ENCODE data around the gene TNFRSF1B. TPM values are rescaled to one million over a fixed set of nuclear protein-coding genes. Genes with fewer than 3 reads are reported as not detected.

TNFRSF1B gene
- total RNA-seq, 1 donor from 2014 or later: 16.2 TPM

DNA sequence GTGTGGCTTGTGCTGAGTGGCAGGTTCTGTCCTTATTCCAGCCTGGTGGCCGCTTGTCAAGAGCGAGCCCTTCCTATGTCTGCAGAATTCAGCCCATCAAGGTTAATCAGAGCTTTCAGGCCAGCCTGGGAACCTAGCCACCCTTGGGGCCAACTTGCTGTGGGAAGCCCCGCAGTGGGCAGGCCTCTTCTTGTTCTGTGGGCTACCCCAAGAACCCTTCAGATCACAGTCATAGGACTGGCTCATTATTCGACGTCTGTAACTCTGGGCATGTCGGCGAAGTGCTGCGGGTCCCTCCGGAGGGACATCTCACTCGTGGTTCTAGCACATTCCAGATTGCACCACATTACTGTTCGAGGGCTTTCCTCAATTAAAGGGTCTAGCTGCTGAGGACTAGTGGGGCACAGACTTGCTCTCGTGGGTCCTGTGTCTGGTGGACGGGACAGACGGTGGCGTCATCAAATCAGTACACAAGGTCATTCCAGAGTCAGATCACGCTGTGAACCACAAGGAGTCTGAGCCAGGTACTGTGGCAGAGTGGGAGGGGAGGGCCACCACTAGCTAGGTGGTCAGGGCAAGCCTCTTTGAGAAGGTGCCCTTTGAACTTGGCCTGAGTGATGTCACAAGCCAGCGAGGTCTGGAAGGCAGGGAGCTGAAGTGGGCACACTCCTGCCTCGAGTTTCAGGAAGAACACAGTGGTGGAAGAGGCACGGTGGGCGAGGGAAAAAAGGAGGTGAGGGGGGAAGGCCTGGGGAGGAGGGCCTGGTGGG lies 20.3 kb upstream of the TNFRSF1B start:
- TF ChIP-seq, protein P1, sequence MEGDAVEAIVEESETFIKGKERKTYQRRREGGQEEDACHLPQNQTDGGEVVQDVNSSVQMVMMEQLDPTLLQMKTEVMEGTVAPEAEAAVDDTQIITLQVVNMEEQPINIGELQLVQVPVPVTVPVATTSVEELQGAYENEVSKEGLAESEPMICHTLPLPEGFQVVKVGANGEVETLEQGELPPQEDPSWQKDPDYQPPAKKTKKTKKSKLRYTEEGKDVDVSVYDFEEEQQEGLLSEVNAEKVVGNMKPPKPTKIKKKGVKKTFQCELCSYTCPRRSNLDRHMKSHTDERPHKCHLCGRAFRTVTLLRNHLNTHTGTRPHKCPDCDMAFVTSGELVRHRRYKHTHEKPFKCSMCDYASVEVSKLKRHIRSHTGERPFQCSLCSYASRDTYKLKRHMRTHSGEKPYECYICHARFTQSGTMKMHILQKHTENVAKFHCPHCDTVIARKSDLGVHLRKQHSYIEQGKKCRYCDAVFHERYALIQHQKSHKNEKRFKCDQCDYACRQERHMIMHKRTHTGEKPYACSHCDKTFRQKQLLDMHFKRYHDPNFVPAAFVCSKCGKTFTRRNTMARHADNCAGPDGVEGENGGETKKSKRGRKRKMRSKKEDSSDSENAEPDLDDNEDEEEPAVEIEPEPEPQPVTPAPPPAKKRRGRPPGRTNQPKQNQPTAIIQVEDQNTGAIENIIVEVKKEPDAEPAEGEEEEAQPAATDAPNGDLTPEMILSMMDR (IDR thresholded peaks at IDR 0.05; ENCODE audit: borderline replicate concordance): no peak
- peaks cover 57% of the 10 kb centered on the region for H3K4me1 ChIP-seq
- intact Hi-C loops (cut with micrococcal nuclease): no loop called here

DNA sequence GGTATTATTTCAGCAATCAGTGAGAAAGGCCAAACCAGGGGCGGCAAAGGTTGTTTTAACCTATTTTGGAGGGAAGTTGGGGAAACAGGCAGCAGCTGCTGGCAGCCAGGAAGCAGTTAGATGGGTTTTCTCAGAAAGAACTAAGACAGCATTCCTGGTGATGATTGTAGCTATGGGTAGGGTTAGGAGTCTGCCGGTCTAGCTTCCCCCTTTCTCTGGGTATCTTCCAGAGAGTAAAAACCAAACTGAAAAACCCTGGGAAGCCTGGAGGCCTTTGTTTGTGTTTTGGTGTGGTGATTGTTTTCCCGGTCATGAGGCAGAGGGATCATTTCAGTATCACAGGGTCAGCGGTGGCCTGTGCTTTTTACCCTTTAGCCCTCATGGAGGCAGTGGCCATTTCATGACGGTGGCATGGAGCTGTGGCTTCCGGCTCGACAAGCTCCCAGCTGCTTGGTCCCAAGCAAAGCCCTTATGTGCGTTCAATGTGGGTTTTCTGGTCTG lies 19.5 kb upstream of the TNFRSF1B start:
- peaks cover 7% of the 10 kb centered on the region for H3K9me3 ChIP-seq (replicated peaks)
- TF ChIP-seq, protein P1 (IDR thresholded peaks at IDR 0.05; ENCODE audit: borderline replicate concordance): no peak
- no peak for DNase-seq
- intact Hi-C loops (cut with micrococcal nuclease): no loop called here
- H3K36me3 ChIP-seq: no peaks in the 10 kb centered on the region
- no peaks in the 10 kb centered on the region for H3K27me3 ChIP-seq (ENCODE audit: low read depth)
- H3K4me3 ChIP-seq: no peak overlapping the region
- peaks cover 57% of the 10 kb centered on the region for H3K4me1 ChIP-seq
- peak overlapping the region; percentile 81 for H3K27ac ChIP-seq (replicated peaks)

More for the DNA sequence above, 20.3 kb upstream of the TNFRSF1B start:
- no peak for DNase-seq
- Histone ChIP-seq H3K9me3 (replicated peaks) (peaks cover 7% of the 10 kb centered on the region), H3K36me3 (no peaks in the 10 kb centered on the region), H3K4me3 (no peak overlapping the region), H3K27me3 (ENCODE audit: low read depth) (no peaks in the 10 kb centered on the region), H3K27ac (replicated peaks) (peak overlapping the region; percentile 81)

DNA sequence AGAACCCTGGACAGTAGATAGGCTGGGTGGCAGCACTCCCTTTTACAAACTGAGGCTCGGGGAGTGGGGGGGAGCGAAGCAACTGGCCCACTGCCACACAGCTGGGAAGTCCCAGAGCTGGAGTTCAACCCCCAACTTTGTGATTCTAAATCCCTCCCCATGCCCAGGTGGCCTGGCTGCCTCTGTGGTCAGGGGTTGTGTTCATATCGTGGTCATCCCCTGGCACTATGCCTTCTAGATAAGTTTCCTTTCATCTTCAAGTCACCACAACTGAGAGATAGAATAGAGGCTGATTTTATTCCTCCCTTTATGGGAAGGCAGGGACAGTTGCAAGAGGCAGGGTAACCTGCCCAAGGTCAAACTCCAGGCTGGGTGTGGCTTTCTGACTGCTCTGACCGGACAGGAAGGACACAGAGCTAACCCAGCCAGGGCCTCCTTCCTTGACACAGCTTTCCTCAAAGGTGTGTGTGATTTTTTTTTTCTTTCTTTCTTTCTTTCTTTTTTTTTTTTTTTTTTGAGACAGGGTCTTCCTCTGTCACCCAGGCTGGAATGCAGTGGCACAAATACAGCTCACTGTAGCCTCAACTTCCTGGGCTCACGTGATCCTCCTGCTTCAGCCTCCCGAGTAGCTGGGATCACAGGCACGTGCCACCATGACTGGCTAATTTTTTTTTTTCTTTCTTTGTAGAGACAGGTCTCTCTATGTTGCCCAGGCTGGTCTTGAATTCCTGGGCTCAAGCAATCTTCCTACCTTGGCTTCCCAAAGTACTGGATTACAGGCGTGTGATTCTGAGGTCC lies 18.4 kb upstream of the TNFRSF1B start:
- intact Hi-C loops (cut with micrococcal nuclease): no loop called here
- Histone ChIP-seq H3K4me1 (peaks cover 58% of the 10 kb centered on the region), H3K27me3 (ENCODE audit: low read depth) (no peaks in the 10 kb centered on the region), H3K36me3 (no peaks in the 10 kb centered on the region), H3K4me3 (no peak overlapping the region), H3K27ac (replicated peaks) (peak overlapping the region; percentile 81), H3K9me3 (replicated peaks) (peaks cover 7% of the 10 kb centered on the region)
- TF ChIP-seq, protein P1 (IDR thresholded peaks at IDR 0.05; ENCODE audit: borderline replicate concordance): no peak
- no peak for DNase-seq

DNA sequence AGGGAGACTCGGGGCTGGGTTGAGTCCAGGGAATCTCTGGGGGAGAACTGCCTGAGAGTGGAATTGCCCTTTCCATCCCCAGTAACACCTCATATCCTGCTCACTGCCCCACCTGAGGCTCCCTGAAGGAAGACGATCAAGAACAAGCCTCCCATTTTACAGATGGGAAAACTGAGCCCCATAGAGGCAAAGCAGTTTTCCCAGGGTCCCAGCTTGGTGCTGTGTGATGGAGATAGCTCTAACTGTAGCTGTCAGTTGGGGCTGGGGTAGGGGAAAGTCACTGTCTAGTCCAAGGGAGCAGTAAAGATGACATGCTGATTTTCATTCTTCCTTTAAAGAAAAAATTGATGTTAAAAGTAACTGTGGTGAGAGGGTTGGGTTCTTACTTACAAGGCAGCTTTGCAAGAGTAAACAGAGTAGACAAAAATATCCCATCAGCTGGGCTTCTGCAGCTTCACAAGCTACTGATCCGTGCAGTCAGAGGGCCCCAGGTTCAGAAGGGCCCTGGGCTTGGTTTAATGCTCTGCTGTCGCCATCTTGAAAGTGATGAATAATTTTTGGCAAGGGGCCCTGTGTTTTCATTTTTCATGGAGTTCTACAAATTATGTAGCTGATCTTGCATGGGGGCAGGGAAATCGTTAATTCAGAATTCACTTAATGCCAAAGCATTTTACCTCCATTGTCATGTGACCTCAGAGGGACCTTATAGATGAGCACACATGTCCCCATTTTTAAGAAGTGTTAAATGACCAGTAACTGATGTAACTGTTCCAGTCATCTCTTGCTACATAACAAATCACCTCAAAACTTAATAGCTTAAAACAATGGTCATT lies 17.6 kb upstream of the TNFRSF1B start:
- H3K4me3 ChIP-seq: no peak overlapping the region
- TF ChIP-seq, protein P1 (IDR thresholded peaks at IDR 0.05; ENCODE audit: borderline replicate concordance): no peak
- H3K27ac ChIP-seq (replicated peaks): peak overlapping the region; percentile 81
- intact Hi-C loops (cut with micrococcal nuclease): no loop called here
- no peak for DNase-seq
- H3K9me3 ChIP-seq (replicated peaks): peaks cover 7% of the 10 kb centered on the region
- H3K27me3 ChIP-seq (ENCODE audit: low read depth): no peaks in the 10 kb centered on the region
- H3K36me3 ChIP-seq: no peaks in the 10 kb centered on the region
- H3K4me1 ChIP-seq: peaks cover 57% of the 10 kb centered on the region

DNA sequence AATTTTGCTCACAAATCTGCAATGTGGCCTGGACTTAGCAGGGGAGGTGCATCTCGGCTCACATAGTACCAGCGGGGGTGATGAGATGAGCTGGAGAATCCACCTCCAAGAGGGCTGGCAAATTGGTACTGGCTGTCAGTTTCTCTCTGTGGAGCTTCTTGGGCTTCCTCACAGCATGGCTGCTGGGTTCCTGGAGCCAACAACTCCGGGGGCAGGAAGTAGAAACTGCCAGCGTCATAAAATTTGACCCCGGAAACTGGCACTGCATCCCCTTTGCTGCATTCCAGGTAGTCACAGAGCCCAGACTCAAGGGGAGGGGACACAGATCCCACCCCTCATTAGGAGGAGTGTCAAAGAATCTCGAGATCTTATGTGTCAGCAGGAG lies 17.0 kb upstream of the TNFRSF1B start:
- TF ChIP-seq, protein P1 (IDR thresholded peaks at IDR 0.05; ENCODE audit: borderline replicate concordance): no peak
- intact Hi-C loops (cut with micrococcal nuclease): no loop called here
- no peak for DNase-seq
- H3K4me1 ChIP-seq: peaks cover 55% of the 10 kb centered on the region
- H3K36me3 ChIP-seq: no peaks in the 10 kb centered on the region
- peaks cover 7% of the 10 kb centered on the region for H3K9me3 ChIP-seq (replicated peaks)
- peak overlapping the region; percentile 48 for H3K27ac ChIP-seq (replicated peaks)
- H3K4me3 ChIP-seq: no peak overlapping the region
- H3K27me3 ChIP-seq (ENCODE audit: low read depth): no peaks in the 10 kb centered on the region
